Aorta (tissue), 5 donors: Measurements from ENCODE around the gene DGKE. TPM values are rescaled to one million over a fixed set of nuclear protein-coding genes. Genes with fewer than 3 reads are reported as not detected.

Source experiments
- ATAC-seq: fragments of 200-7000 bp; cut with Tn5 transposase; one replicate; pipeline ENCODE4 v1.9.1; 2022; ENCODE audit warnings: moderate library complexity; ENCODE audit not compliant: low FRiP score
- DNase-seq, 2 donors: peaks; one replicate each; pipeline ENCODE4 v3.0.0-alpha.2; 2020
- H3K27ac ChIP-seq, 2 donors: one replicate each; pipeline ENCODE4 v1.5.1; 2013; ENCODE audit warnings: low read length in 2 of 2, mild to moderate bottlenecking in 2 of 2, moderate library complexity in 2 of 2, control low read depth in 1 of 2, inconsistent platforms in 1 of 2, low read depth in 1 of 2
- H3K27me3 ChIP-seq, 2 donors: one replicate each; pipeline ENCODE4 v1.6.1; 2013; ENCODE audit warnings: control low read depth in 1 of 2, low read length in 1 of 2, mild to moderate bottlenecking in 1 of 2, moderate library complexity in 1 of 2; ENCODE audit not compliant: insufficient read depth in 2 of 2, control insufficient read depth in 1 of 2
- H3K36me3 ChIP-seq, 2 donors: one replicate each; pipeline ENCODE4 v1.6.1; 2013; ENCODE audit warnings: control low read depth in 1 of 2, low read length in 1 of 2, mild to moderate bottlenecking in 1 of 2; ENCODE audit not compliant: insufficient read depth in 2 of 2, control insufficient read depth in 1 of 2
- H3K4me1 ChIP-seq, 2 donors: one replicate each; pipeline ENCODE4 v1.6.1; 2013; ENCODE audit warnings: low read length in 2 of 2, control low read depth in 1 of 2, mild to moderate bottlenecking in 1 of 2, moderate library complexity in 1 of 2; ENCODE audit not compliant: insufficient read depth in 2 of 2, control insufficient read depth in 1 of 2
- H3K4me3 ChIP-seq, 2 donors: one replicate each; pipeline ENCODE4 v1.5.1; 2013; ENCODE audit warnings: low read length in 2 of 2, control low read depth in 1 of 2, mild to moderate bottlenecking in 1 of 2
- H3K9me3 ChIP-seq: one replicate; pipeline ENCODE4 v1.6.1; 2013; ENCODE audit warnings: mild to moderate bottlenecking, low read length; ENCODE audit not compliant: control insufficient read depth
- WGBS, 2 donors: extraction: QIAGEN DNeasy Blood & Tissue Kit; methylation state at CpG; one replicate each; pipeline ENCODE4 v1.1.7; 2013; 5-methylcytosine and 5-hydroxymethylcytosine counted together
- intact Hi-C, 2 donors: fragments of 100-400 bp; cut with DNase I; formaldehyde crosslinking; loops; one replicate each; pipeline versions ENCODE4 v1.14.2 to v1.15.0; 2022
- polyA plus RNA-seq, 2 donors: library from polyadenylated mRNA; stranded (reverse); fragments of 200-250 nt; gene quantifications; one replicate each; pipeline ENCODE4 v1.2.3, GENCODE V29; 2013
- total RNA-seq, 2 donors: library from RNA; stranded (reverse); fragmentation: NEBNext Ultra II Directional; extraction: Animal tissue kit (Norgen Biotek cat#: 25700); gene quantifications; one replicate each; pipeline ENCODE4 v1.2.1, GENCODE V29; 2021
- donor health status: healthy with polysubstance abuse.
- donor health status: Bipolar disorder and iron deficiency.
- donor health status: DM: no; HTN: no; CAD: no.
- donor health status: DM: no; HTN: no; CAD: no.
- donor health status: DM: yes; HTN: yes; CAD: no.

Gene DGKE
- total and polyA plus RNA-seq, 4 donors, result 0.88 to 17.1 (median 6.7) TPM

DNA sequence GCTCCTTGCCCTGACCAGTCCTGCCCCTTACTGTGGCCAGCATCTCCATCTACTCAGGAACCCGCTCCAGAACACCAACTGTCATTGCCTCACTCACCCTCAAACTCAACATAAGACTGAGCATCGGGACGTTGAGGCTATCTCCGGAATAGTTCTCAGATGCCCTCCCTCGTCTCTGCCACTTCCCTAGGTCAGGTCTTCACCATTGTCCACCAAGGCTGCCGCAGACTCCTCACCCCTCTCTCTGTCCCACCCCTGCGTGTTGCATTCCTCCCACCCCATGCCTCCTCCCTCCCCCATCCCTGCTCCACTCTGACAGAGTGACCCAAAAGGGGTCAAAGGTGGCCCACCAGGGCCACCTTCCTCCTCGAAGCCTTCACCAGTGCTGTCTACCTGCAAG lies 37.4 kb upstream of the DGKE start:
- Histone ChIP-seq H3K27ac (no peak overlapping the region), H3K9me3 (no peaks in the 10 kb centered on the region), H3K36me3 (no peaks in the 10 kb centered on the region), H3K4me3 (no peak overlapping the region), H3K27me3 (no peaks in the 10 kb centered on the region), H3K4me1 (no peaks in the 10 kb centered on the region)
- DNase-seq (no peak), ATAC-seq (no peak)
- intact Hi-C loops, result no loop called here
- 86% methylated on average over 8 of the region's 8 CpGs for WGBS, 2 donors

DNA sequence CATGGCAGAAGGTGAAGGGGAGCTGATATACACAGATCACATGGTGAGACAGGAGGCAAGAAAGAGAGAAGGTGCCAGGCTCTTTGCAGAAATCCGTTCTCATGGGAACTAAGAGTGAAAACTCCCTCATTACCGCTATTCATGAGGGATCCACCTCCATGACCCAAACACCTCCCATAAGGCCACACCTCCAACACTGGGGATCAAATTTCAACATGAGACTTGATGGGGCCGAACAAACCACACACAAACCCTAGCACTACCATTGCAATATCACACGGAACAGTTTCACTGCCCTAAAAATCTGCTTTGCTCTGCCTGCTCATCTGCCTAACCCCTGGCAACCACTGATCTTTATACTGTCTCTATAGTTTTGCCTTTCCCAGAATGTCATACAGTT lies 35.0 kb upstream of the DGKE start:
- Histone ChIP-seq H3K4me1 (peaks cover 0 to 2% of the 10 kb centered on the region in 2 donors), H3K36me3 (no peaks in the 10 kb centered on the region), H3K9me3 (no peaks in the 10 kb centered on the region), H3K4me3 (no peak overlapping the region), H3K27me3 (no peaks in the 10 kb centered on the region), H3K27ac (no peak overlapping the region)
- ATAC-seq (no peak), DNase-seq (no peak)
- WGBS, 2 donors, result 21 to 29% methylated on average over 4 of the region's 4 CpGs
- intact Hi-C loops, result no loop called here

DNA sequence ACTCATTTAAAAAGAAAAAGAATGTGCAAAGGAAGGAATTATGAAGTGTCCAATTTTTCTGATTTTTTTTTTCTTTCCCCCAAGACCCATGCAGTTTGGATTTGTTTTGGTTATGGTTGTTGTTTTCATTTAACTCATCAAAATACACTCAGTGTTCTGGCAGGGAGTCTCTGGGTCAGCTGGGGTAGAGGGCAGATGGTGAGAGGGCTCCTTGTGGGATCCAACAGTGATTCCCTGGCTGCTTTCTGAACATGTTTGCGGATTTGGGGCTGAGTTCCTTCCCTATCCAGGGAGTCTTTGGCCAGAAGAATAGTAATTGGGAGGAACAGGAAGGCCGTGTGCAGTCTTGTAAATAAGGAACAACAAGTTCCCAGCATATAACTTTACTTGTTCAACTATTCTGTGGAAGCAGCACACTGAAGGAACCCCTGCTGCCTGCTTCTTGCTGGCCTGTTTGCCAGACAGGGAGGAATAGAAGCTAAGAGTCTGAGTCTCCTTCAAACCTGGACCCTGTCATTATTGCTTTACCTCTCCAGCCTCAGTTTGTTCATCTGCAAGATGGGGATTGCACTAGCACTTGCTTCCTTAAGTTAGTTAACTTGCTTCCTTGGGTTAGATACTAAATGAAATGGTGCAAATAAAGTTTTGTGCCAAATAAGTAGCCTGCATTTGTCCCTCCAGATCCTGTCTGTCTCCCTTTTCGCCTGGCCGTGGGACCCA lies 32.3 kb upstream of the DGKE start:
- WGBS, 2 donors, result 96 to 97% methylated on average over 4 of the region's 4 CpGs
- Histone ChIP-seq H3K4me3 (no peak overlapping the region), H3K27me3 (no peaks in the 10 kb centered on the region), H3K9me3 (no peaks in the 10 kb centered on the region), H3K27ac (no peak overlapping the region), H3K36me3 (no peaks in the 10 kb centered on the region), H3K4me1 (peaks cover 0 to 2% of the 10 kb centered on the region in 2 donors)
- intact Hi-C loops, result no loop called here
- DNase-seq (no peak), ATAC-seq (no peak)

DNA sequence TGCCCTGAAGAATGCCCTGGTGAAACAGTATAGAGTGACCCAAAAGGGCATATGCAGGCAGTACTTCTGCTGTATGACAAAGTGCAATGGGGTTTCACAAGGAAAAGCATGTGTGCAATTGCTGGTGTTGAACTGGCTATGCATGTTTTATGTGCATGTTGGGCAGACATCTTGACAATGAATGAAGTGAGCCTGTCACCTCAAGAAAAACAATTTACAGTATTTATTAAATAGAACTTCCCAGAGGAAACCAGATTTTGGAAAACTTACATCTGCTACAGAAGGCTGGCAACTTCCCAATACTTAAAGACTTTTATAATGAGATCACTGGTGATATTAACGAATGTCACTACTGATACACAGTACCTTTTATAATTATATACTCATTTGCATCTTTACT lies 30.9 kb upstream of the DGKE start:
- H3K27ac ChIP-seq, result no peak overlapping the region
- intact Hi-C loops, result no loop called here
- no peaks in the 10 kb centered on the region for H3K9me3 ChIP-seq
- no peak overlapping the region for H3K4me3 ChIP-seq
- H3K4me1 ChIP-seq, result peaks cover 0 to 2% of the 10 kb centered on the region in 2 donors
- ATAC-seq (no peak), DNase-seq (no peak)
- WGBS, 2 donors, result 80 to 90% methylated on average over 1 of the region's 1 CpG
- no peaks in the 10 kb centered on the region for H3K36me3 ChIP-seq
- H3K27me3 ChIP-seq, result no peaks in the 10 kb centered on the region

DNA sequence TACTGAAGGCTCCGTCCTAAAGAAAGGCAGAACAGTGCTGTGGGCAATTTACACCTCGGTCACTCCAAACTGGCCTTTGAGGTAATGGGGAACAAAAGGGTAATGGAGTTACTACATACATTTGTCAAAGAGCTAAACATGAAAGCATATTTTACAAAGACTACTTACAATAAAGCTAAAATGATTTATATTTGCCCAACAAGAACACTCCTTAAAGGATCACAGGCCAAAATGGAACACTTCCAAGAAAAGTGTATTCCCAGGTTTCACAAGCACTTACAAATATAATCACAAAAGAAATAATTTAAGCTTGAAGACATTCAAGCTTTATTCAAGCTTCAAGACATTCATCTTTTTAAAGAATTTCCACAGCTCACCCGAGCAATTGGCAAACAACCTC lies 29.5 kb upstream of the DGKE start:
- no peaks in the 10 kb centered on the region for H3K9me3 ChIP-seq
- no peak overlapping the region for H3K27ac ChIP-seq
- H3K4me1 ChIP-seq, result peaks cover 0 to 2% of the 10 kb centered on the region in 2 donors
- DNase-seq (no peak), ATAC-seq (no peak)
- H3K36me3 ChIP-seq, result no peaks in the 10 kb centered on the region
- intact Hi-C loops, result no loop called here
- H3K4me3 ChIP-seq, result no peak overlapping the region
- 74 to 85% methylated on average over 3 of the region's 3 CpGs for WGBS, 2 donors
- H3K27me3 ChIP-seq, result no peaks in the 10 kb centered on the region

DNA sequence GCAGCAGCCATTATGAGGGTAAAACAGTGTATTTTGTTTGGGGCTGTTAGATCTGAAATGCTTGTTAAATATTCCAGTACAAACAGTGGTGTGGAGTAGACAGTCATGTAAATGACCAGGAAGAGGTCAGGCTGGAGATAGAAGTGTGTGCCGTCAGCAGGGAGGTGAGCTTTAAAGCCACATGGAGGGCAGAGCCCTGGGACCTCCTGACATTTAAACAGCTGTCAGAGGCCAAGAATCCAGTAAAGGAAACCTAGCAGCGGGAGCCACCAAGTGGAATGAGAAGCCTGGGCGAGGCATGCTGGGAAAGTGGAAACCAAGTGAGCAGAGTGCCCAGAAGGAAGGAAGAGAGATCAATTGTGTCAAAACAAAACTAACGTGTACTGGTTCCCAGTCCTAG lies 27.0 kb upstream of the DGKE start:
- Histone ChIP-seq H3K4me3 (no peak overlapping the region), H3K27me3 (no peaks in the 10 kb centered on the region), H3K9me3 (no peaks in the 10 kb centered on the region), H3K27ac (no peak overlapping the region), H3K4me1 (peaks cover 0 to 2% of the 10 kb centered on the region in 2 donors), H3K36me3 (no peaks in the 10 kb centered on the region)
- 88 to 93% methylated on average over 4 of the region's 4 CpGs for WGBS, 2 donors
- intact Hi-C loops, result no loop called here
- no peak for DNase-seq
- ATAC-seq, result no peak

DNA sequence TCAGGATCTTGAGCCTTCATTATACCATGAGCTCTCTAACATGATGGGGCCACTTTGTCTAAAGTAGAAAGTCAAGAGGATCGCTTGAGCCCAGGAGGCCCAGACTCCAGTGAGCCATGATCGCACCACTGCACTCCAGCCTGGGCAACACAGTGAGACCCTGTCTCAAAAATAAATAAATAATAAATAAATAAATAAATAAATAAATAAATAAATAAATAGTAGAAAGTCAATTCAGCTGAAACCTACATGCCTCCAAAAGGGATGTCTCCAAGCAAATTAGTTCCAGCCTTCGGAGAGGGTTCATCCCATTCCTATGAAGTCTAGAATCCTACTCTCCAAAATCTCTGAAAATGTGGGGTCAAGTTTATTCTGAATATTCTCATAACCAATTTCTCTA lies 26.2 kb upstream of the DGKE start:
- no peak overlapping the region for H3K27ac ChIP-seq
- no peak overlapping the region for H3K4me3 ChIP-seq
- WGBS, 2 donors, result 98 to 99% methylated on average over 3 of the region's 3 CpGs
- no peaks in the 10 kb centered on the region for H3K27me3 ChIP-seq
- intact Hi-C loops, result no loop called here
- no peaks in the 10 kb centered on the region for H3K36me3 ChIP-seq
- peaks cover 0 to 1% of the 10 kb centered on the region in 2 donors for H3K4me1 ChIP-seq
- DNase-seq (no peak), ATAC-seq (no peak)
- no peaks in the 10 kb centered on the region for H3K9me3 ChIP-seq

DNA sequence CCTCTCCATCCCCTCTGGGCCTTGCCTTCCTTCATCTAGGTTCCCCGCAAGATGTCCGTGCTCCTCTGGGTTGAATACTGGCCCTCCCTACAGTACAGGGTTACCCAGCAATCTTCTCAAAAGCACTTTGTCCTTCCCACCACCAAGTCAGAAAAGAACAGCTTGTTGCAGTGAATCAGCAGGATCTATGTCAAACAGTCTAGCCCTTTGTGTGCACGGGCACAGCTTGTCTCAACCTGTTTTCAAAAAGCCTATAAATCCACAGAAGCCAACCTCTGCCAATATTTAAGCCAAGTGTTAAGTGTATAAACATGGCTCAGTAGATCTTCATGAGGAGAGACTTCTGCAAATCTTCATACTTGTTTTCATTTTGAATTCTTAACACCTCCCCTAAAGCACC lies 25.4 kb upstream of the DGKE start:
- intact Hi-C loops, result no loop called here
- no peaks in the 10 kb centered on the region for H3K4me1 ChIP-seq
- H3K27ac ChIP-seq, result no peak overlapping the region
- H3K9me3 ChIP-seq, result no peaks in the 10 kb centered on the region
- H3K4me3 ChIP-seq, result no peak overlapping the region
- WGBS, 2 donors, result 74 to 77% methylated on average over 3 of the region's 3 CpGs
- DNase-seq (no peak), ATAC-seq (no peak)
- H3K27me3 ChIP-seq, result no peaks in the 10 kb centered on the region
- no peaks in the 10 kb centered on the region for H3K36me3 ChIP-seq

DNA sequence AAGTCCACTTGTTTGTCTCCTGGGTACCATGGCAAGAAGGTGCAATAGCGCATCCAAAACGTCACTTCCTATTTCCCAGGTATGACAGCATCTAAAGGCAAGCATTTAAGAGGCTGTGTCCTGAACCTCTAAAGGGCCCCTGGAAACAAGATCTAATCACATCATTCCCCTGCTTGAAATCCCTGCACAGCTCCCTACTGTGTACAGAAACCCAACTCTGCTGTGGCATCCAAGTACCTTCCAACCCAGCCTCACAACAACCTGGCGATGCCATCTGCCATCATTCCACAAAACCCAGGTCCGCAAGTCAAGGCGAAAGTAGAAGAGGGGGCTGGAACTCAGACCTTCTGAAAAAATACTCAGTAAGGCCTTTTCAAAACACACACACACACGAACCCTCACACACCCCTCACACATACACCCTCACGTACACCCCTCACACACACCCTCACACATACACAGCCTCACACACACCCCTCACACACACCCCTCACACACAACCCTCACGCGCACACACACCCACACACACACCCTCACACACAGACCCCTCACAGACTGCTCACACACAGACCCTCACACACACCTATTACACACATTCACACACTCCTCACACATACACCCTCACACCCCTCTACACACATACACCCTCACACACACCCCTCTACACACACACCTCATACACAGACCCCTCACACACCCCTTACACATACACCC lies 24.7 kb upstream of the DGKE start:
- H3K27ac ChIP-seq, result no peak overlapping the region
- no peak for ATAC-seq
- 87 to 93% methylated on average over 9 of the region's 9 CpGs for whole genome bisulfite sequencing, 2 donors

More for the DNA sequence above, 24.7 kb upstream of the DGKE start:
- no peak overlapping the region for H3K4me3 ChIP-seq
- no peaks in the 10 kb centered on the region for H3K27me3 ChIP-seq
- H3K9me3 ChIP-seq, result no peaks in the 10 kb centered on the region
- H3K4me1 ChIP-seq, result no peaks in the 10 kb centered on the region
- intact Hi-C loops, result no loop called here
- no peak for DNase-seq
- no peaks in the 10 kb centered on the region for H3K36me3 ChIP-seq
